GM19025 (cell line): ENCODE measurements around the gene LIMK2.
"Not testable (repeated sequence)": the region's sequence is repeated elsewhere in the genome, so short reads cannot be mapped to it uniquely, and the experiment has no call there.

Experiments
- ATAC-seq: cut with Tn5 transposase; IDR thresholded peaks from one replicate; pipeline ENCODE4 v1.9.1; 2021; ENCODE audit warnings: mild to moderate bottlenecking, low read depth, moderate library complexity; ENCODE audit not compliant: unreplicated experiment

The LIMK2 gene

DNA sequence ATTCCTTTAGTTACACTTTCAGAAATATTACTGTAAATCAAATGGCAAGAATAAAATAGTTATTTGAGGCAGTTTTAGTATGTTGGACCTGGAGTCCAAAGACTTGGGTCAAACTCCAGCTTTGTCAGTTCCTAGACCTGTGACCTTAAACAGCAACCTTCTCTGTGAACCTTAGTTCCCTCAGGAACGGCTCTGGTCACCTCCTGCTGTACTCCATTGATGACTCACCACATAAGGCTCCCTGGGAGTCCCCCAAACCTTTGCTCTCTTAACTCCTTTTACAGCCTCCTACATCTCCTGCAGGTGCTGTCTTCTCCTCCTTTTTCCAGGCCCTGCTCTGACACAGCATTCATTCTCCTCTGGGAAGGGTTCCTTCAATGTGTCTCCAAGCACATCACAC lies 29.1 kb downstream of the LIMK2 start:
- ATAC-seq: no peak

DNA sequence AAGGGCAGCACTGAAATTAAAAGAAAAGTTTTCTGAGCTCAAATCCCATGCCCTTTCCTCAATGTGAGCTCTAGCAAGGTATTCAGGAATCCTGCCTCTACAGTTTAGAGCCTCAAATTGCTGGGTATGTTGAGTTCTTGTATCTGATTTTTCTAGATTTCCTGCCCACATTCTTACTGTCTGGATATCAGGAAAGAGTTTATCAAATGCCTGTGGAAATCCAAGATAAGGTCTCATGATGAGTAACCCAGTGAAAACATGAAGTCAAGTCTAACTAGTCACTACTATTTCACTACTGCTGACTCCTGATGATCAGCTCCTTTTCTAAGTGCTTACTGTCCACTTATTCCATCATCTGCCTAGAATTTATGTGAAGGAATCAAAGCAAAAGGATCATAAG lies 29.8 kb downstream of the LIMK2 start:
- ATAC-seq: no peak

GRCh38 chr22:31243339-31244045 lies 31.4 kb downstream of the LIMK2 start:
- no peak for ATAC-seq

DNA sequence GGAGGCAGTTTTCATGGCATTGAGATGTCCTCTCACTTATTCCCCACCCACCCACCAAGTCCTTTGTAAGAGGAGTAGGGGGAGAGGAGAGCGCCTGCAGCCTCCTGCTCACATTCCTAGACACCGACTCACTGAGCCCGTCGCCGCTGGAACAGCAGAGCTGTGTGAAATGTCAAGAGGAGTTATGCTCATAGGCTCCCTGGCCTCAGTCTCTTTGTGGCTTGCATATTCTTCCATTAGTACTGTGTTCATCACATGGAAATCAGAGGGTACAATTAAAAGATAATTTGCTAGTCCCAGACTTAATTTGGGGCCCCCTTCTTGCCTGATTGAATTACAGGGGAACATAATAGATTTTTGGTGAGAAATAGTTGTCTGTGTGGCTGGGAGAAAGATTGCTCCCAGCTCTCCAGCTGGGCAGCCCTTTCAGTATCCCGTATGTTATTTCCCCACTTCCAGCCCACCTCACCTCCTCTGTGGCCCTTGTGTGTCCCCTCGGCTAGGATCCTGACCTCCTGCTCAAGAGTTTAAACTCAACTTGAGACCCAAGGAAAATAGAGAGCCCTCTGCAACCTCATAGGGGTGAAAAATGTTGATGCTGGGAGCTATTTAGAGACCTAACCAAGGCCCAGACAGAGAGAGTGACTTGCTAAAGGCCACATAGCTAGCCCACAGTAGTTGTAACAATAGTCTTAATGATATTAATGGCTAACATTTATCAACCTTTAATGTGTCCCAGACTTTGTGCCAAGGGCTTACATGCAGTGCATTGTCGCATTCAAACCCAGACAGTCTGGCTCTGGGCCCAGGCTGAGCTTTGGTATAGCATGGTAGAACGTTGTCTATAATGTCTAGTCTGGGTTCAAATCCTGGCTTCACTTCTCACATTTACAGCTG lies 32.2 kb downstream of the LIMK2 start:
- ATAC-seq: no peak

- no peak for ATAC-seq
Measured at GRCh38 chr22:31244943-31245451, 32.9 kb downstream of the LIMK2 start.

GRCh38 chr22:31245998-31246397 lies 33.9 kb downstream of the LIMK2 start:
- not testable (repeated sequence) for ATAC-seq

GRCh38 chr22:31246687-31247086 lies 34.6 kb downstream of the LIMK2 start:
- ATAC-seq: no peak

DNA sequence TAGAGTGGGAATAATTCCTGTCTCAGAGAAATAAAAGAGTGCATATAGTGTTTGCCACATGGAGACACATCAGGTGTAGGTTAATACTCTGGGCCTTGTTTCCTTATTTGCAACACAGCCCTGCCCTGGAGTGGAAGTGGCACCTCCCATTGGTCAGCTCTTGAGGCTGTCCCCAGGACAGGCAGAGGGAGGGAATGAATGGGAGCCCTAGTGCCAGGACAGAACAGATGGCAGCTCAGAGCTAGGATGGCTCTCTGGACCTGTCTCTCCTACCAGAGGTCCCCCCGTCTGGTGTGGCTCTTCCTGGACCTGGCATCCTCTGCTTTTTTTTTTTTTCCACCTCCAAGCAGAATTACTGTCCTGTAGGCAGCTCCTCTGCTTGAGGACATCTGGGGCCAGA lies 35.6 kb downstream of the LIMK2 start:
- ATAC-seq: no peak

DNA sequence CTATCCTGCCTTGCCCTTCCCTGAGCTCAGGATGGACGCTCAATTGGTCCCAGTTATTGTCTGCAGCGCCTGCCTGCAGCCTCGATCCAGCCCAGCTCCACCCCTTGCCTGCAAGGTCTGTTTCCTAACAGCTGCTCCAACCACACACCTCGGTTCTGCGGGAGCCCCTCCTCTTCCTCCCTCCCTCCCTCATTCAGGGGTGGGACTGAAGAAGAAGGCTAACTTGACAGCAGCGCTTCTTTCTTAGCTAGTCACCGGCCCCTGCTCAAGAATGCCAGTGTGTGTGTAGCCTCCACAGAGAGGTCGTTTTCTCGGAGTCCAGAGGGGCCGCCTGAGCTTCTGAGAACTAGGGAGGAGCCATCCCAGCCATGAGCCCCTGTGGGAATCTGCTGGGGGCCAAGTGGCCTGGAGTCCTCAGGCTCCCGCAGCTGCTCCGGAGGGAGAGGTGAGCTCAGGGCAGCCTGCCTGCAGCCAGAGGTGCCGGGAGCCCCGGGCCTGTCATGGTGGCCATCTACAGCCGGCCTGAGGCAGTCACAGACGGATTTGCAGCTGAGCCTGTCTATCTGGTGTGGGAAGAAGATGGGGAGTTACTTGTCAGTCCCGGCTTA lies 36.1 kb downstream of the LIMK2 start:
- no peak for ATAC-seq

GRCh38 chr22:31248965-31249958 lies 37.2 kb downstream of the LIMK2 start:
- ATAC-seq: no peak

GRCh38 chr22:31250740-31251600 lies 38.9 kb downstream of the LIMK2 start:
- ATAC-seq: no peak

- ATAC-seq: no peak
Measured at GRCh38 chr22:31253949-31254348, 41.9 kb downstream of the LIMK2 start.

GRCh38 chr22:31259798-31260473 lies 47.8 kb downstream of the LIMK2 start:
- no peak for ATAC-seq

GRCh38 chr22:31260474-31260856 lies 48.4 kb downstream of the LIMK2 start:
- no peak for ATAC-seq

DNA sequence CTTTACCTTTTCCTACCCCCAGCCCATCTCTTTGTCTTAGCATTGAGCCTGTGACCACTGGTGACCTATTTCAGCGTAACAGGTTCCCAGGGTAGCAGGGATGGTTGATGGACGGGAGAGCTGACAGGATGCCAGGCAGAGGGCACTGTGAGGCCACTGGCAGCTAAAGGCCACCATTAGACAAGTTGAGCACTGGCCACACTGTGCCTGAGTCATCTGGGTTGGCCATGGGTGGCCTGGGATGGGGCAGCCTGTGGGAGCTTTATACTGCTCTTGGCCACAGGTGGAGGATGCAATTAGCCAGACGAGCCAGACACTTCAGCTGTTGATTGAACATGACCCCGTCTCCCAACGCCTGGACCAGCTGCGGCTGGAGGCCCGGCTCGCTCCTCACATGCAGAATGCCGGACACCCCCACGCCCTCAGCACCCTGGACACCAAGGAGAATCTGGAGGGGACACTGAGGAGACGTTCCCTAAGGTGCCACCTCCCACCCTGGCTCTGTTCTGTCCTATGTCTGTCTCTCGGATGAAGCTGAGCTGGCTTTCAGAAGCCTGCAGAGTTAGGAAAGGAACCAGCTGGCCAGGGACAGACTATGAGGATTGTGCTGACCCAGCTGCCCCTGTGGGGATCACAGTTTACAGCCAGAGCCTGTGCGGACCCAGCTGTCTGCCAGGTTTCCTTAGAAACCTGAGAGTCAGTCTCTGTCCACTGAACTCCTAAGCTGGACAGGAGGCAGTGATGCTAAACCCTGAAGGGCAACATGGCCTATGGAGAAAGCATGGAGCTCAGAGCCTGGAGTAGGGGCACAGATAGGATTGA lies 50.4 kb downstream of the LIMK2 start:
- ATAC-seq: no peak

DNA sequence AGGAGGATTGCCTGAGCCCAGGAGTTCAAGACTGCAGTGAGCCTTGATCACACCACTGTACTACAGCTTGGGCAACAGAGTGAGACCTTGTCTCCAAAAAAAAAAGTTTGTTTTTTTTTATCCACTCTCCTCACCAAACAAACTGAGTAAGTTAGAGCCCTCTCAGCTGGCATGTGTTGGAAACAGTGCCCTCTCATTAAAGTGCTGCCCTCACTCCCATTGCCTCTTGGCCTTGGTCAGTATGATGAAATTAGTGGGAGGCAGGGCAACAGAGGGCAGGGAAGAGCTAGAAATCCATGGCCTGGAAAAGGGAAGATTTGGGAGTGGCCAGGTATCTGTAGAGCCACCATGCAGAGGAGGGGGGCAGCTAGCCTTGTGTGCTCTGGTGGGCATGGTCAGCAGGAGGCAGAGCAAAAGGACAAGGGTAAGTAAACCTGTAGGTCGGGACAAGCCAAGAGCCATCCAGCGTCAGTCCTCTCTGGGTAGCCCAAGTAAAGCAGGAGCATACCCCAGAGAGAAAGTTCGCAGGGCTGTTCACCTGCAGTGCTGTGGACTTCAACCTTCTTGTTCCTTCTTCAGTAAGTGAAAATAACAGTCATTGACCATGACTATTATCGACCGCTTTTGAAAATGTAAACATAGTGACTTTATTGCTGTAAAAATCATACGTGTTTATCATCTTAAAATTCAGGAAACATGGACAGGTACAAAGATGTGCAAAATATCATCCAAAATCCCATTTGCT lies 52.0 kb downstream of the LIMK2 start:
- ATAC-seq: no peak

DNA sequence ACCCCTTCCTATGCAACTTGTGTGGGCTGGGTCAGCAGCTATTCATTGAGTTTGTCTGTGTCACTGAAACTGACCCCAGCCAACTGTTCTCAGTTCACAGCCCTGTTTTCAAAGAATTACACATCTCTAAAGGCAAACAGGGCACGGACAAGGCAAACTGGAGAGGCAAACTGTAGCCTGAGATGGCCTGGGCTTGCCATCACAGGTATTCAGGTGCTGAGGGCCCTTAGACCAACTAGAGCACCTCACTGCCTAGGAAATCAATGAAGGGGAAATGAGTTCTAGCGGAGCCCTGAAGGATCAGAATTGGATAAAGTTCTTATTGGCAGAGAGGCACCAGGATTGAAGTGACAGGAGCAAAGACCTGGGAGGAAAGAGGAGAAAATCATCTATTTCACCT lies 56.2 kb downstream of the LIMK2 start:
- no peak for ATAC-seq
